ENCODE measurements around the gene ZRANB3. TPM values are rescaled to one million over a fixed set of nuclear protein-coding genes. Genes with fewer than 3 reads are reported as not detected.
A peak's percentile ranks its signal among the peaks of the same experiment; 100 is the strongest.

Gene ZRANB3
- total and polyA plus RNA-seq, 2 experiments from 2014 or later, result 10.5 to 16.8 TPM

- no peak for ATAC-seq
- Histone ChIP-seq H3F3A (replicated peaks; ENCODE audit: low read depth) (no peaks in the 10 kb centered on the region), H3K4me3 (no peak overlapping the region)
These were observed 260.0 kb downstream of the ZRANB3 start for GRCh38 chr2:135271006-135271405.

GRCh38 chr2:135265960-135266490 lies 265.0 kb downstream of the ZRANB3 start:
- H3K4me3 Mint-ChIP-seq, result no peak overlapping the region
- TF ChIP-seq ZNF462 (CRISPR knock-in tag; IDR thresholded peaks at IDR 0.05) (no peak), CREB1 (CRISPR knock-in tag; IDR thresholded peaks at IDR 0.05; ENCODE audit: low read depth) (no peak), JUNB (IDR thresholded peaks at IDR 0.05; ENCODE audit: unreplicated experiment) (no peak), ETS1 (IDR thresholded peaks at IDR 0.05) (no peak), STAT1 (IDR thresholded peaks at IDR 0.05; ENCODE audit: unreplicated experiment) (no peak), ZNF331 (CRISPR knock-in tag; IDR thresholded peaks at IDR 0.05; ENCODE audit: low read depth) (no peak), CTCF (conservative IDR thresholded peaks at IDR 0.05; ENCODE audit: low read depth in 2 of 2) (no peak), POLR2AphosphoS5 (IDR thresholded peaks at IDR 0.05; ENCODE audit: low read depth) (no peak), EZH2phosphoT487 (IDR thresholded peaks at IDR 0.05; ENCODE audit: unreplicated experiment) (no peak), ZNF114 (CRISPR knock-in tag; IDR thresholded peaks at IDR 0.05) (no peak), NANOG (IDR thresholded peaks at IDR 0.05; ENCODE audit: borderline replicate concordance) (no peak), EZH2 (IDR thresholded peaks at IDR 0.05; ENCODE audit: low read depth, unreplicated experiment) (no peak)

More at GRCh38 chr2:135271006-135271405, 260.0 kb downstream of the ZRANB3 start:
- peaks cover 5% of the 10 kb centered on the region; the same call in 1 of the 2 replicates for H3K9me2 ChIP-seq (ENCODE audit: insufficient read depth)
- no peak overlapping the region for H3K4me3 Mint-ChIP-seq
- no peaks in the 10 kb centered on the region for H3K36me3 ChIP-seq (ENCODE audit: insufficient read depth)
- no peak for DNase-seq (ENCODE audit: low spot score)
- peaks cover 3% of the 10 kb centered on the region; the same call in 1 of the 3 replicates for H3K4me1 Mint-ChIP-seq
- no peak overlapping the region for H3K4me2 ChIP-seq
- no peak overlapping the region for H2AFZ ChIP-seq
- peaks cover 11% of the 10 kb centered on the region; the same call in 2 of the 3 replicates for H3K36me3 Mint-ChIP-seq (ENCODE audit: low read depth)
- H3K27ac Mint-ChIP-seq, result no peak overlapping the region
- H3K9me3 Mint-ChIP-seq, result peaks cover 9% of the 10 kb centered on the region; the same call in 2 of the 3 replicates
- no peak overlapping the region for H3K27ac ChIP-seq (ENCODE audit: low read depth)
- TF ChIP-seq STAT1 (IDR thresholded peaks at IDR 0.05; ENCODE audit: unreplicated experiment), result no peak
- no peak for TF ChIP-seq EZH2 (IDR thresholded peaks at IDR 0.05; ENCODE audit: low read depth, unreplicated experiment)
- TF ChIP-seq POLR2AphosphoS5 (IDR thresholded peaks at IDR 0.05; ENCODE audit: low read depth), result no peak
- H4K20me1 ChIP-seq (replicated peaks; ENCODE audit: insufficient read depth), result no peaks in the 10 kb centered on the region
- no peaks in the 10 kb centered on the region for H3K4me1 ChIP-seq (ENCODE audit: insufficient read depth)
- peaks cover 2% of the 10 kb centered on the region for H3K27me3 Mint-ChIP-seq (ENCODE audit: insufficient read depth, low read depth, poor library complexity)
- H3K79me2 ChIP-seq (replicated peaks; ENCODE audit: insufficient read depth), result no peaks in the 10 kb centered on the region
- no peaks in the 10 kb centered on the region for H3K27me3 ChIP-seq (ENCODE audit: insufficient read depth)

More at GRCh38 chr2:135265960-135266490, 265.0 kb downstream of the ZRANB3 start:
- ATAC-seq (peak; percentile 70), DNase-seq (ENCODE audit: low spot score) (peak; percentile 4)
- no peaks in the 10 kb centered on the region for H3K36me3 Mint-ChIP-seq (ENCODE audit: low read depth)
- peaks cover 6% of the 10 kb centered on the region; the same call in 1 of the 3 replicates for H3K4me1 Mint-ChIP-seq
- H3K9me2 ChIP-seq (ENCODE audit: insufficient read depth), result peaks cover 5% of the 10 kb centered on the region; the same call in 1 of the 2 replicates
- no peak overlapping the region for H3K4me2 ChIP-seq
- H3K9me3 Mint-ChIP-seq, result no peaks in the 10 kb centered on the region
- no peak overlapping the region for H2AFZ ChIP-seq
- no peaks in the 10 kb centered on the region for H3K27me3 ChIP-seq (ENCODE audit: insufficient read depth)
- H3K27ac ChIP-seq (ENCODE audit: low read depth), result no peak overlapping the region
- no peaks in the 10 kb centered on the region for H3K4me1 ChIP-seq (ENCODE audit: insufficient read depth)
- H3K27me3 Mint-ChIP-seq (ENCODE audit: insufficient read depth, low read depth, poor library complexity), result peaks cover 2% of the 10 kb centered on the region
- H3K27ac Mint-ChIP-seq, result no peak overlapping the region; the same call in 1 of the 2 replicates
- H3K4me3 ChIP-seq, result no peak overlapping the region
- no peaks in the 10 kb centered on the region for H3F3A ChIP-seq (replicated peaks; ENCODE audit: low read depth)
- no peaks in the 10 kb centered on the region for H4K20me1 ChIP-seq (replicated peaks; ENCODE audit: insufficient read depth)
- no peaks in the 10 kb centered on the region for H3K36me3 ChIP-seq (ENCODE audit: insufficient read depth)
- no peaks in the 10 kb centered on the region for H3K79me2 ChIP-seq (replicated peaks; ENCODE audit: insufficient read depth)

All from GM23338 (cell line).